ELF-1 (cell line): ENCODE measurements around the gene PTPRM.

ENCODE experiments used
- DNase-seq: peaks from one replicate; pipeline ENCODE4 v3.0.0-alpha.2; 2016; ENCODE audit warnings: low read depth, low spot score

Gene PTPRM

DNA sequence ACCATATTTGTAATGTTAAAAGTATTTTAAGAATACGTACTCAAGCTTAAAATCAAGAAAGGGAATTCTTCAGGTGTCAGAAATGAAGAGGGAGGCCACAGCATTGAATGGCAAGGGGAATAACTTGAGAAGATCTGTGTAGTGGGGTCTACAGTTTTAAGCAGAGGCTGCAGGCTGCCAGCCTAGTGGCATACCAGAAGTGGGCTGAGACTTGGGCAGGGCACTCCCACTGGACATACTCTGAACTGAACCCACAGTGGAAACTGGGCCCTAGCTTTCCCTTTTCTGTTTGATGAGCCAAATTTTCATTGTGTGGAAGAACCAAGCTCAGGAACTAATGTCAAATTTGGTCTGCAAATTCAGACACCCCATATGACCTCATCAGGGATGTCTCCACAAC is 238.8 kb downstream of the PTPRM start:
- DNase-seq = no peak

DNA sequence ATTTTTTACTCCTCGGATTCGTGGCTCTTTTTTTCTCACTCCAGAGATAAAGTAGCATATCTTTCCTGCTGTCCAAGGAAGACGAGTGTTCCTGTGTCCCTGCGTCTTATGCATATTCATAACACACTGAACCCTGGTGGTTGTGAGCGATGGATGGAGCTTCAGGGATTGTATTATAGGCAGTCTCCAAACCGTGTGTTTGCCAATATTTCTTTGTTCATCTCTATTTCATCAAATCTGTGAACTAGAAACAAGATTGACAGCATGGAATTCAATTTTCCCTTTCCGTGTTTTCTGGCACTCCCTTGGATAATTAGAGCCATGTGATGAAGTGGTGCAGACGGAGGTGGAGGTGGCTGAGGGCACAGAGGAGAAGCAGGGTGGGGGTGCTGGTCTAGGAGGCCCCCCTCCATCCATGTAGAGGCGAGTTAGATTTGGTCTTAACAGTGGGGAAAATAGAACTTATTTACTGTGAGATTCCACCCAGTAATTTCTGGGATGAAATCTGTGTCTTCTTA is 240.9 kb downstream of the PTPRM start:
- no peak for DNase-seq

DNA sequence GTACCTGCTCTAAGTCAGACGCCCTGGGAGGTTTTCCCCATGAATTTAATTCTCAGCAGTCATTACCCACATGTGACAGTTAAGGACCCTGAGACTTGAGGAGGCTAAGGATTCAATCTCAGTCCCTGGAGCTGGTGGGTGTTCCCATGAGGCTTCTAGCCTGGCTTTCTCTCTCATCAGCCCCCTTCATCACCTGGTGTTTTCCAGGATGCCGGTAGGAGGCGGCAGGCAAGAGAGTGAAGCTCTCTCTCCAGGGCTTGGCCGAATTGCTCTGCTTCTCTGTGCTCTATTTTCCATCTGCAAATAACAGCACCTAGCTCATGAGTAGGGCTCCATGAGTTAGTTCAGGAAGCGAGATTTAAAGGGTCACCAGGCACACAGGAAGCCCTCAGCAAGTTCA is 241.9 kb downstream of the PTPRM start:
- no peak for DNase-seq

DNA sequence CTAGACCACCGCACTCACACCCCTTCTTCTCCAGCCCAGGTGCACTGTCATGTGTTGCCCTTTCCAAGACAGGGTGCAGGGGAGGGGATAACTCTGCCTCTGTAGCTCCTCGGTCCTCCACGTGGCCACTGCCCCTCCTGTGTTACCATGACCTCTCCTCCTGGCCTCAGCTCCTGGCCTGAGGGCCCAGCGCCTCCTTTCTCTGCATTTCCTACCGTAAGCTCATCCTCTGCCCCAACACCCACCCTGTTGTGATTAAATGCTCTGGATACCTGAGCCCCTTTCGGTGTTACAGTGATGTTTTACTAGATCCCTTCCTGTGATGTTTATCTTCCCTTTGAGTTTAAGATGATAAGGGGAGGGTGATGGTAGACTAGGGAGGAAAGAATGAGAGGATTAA is 242.3 kb downstream of the PTPRM start:
- peak; percentile 18 for DNase-seq

DNA sequence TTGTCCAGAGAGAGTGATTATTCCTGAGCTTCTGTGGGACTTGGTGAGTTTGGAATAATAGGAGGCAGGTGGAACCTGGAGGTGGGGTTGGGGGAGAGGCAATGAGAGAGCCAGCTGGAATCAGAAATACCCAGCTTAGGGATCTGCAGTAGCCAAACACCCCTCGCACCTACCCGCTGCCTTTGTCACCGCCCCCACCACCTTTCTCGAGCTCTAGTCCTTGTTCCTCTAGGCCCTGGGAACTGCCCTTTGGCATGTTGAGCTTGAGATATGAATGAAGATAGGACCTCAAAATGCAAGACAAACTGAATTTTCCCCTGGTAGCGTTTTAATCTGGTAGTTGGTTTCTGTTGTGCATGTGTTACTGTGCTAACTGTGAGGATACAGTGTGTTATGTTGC is 242.9 kb downstream of the PTPRM start:
- no peak for DNase-seq

DNA sequence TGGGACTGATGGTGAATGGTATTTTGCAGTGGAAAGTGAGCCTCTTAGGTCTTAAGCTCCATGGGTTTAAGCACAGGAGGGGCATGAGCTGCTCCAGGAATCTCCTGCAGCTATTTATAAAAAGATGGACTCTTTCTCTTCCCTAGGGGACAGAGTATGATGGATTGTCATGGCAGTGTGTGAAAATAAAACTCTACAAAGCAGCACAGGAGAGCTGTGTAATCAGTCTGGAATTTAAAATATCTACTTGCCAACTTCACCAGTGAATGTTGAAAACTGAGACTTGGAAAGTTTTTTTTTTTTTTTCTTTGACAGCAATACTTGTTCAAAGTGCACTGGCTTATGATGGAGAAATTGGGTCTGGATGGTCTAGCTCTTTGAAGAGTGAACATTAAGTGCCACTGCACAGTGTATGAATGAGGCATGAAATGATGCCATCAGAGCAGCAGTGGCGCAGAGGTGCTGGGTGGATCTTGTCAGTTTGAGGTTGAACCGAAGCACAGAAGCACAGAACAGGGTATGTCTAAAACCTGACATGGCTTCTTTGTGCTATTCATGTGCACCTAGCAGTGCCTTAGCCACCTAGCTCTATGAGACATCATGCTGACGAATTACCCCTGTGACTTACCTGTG is 245.4 kb downstream of the PTPRM start:
- no peak for DNase-seq

DNA sequence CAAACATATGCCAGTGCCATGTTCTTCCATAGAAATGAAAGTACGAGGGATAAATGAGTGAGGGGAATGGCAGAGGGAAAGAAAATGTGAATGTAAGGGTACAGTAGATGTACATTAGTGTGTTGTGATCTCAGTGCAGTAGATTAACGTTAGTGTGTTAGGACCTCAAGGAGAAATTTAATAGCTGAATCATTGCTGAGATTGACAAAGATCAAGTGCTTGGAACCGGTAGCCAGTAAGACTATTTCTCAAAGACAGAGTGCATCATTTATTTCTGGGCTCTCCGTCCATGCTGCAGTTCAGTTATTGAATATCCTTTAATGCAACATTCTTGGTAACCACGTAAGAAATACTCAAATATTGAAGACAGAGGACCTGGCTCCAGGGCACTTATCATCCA is 246.0 kb downstream of the PTPRM start:
- DNase-seq = no peak

DNA sequence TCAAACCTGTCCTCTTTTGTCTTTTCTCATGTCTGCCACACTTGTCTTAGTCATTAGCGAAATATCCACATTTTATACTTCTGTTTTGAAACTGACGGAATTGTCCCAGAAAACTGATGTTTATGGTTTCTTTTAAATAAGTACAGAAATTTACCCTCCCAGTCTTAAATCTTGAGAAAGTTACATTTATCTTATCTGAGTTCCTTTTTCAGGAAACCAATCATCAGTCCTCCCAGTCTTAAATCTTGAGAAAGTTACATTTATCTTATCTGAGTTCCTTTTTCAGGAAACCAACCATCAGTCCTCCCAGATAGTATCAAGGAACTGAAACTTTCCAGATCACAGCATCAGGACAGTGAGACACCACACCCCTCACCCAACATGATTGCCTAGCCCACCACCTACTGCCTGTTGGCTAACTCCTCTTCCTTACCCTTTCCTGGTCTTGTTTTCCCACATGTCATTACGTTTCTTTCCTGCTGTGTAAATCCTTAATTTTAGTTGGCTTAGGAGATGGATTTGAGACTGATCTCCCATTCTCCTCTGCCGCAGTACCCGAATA is 247.7 kb downstream of the PTPRM start:
- no peak for DNase-seq

DNA sequence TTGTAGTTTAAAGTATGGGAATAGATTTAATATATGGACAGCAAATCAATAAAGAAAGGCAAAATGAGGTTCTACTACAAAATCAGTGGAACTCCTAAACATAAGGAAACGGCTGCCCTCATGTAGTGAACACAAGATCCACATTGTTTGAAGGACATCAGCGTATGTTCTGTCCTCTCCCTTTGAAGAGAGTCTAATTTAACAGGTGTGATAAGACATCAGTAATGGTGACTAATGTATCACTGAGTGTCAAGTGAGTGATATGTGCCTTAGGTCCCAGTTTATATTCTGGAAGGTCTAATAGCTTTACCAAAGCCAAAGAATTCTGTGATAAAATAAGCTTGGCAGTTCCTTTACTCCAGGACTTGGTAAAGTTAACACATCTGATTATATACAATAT is 248.7 kb downstream of the PTPRM start:
- DNase-seq = no peak

DNA sequence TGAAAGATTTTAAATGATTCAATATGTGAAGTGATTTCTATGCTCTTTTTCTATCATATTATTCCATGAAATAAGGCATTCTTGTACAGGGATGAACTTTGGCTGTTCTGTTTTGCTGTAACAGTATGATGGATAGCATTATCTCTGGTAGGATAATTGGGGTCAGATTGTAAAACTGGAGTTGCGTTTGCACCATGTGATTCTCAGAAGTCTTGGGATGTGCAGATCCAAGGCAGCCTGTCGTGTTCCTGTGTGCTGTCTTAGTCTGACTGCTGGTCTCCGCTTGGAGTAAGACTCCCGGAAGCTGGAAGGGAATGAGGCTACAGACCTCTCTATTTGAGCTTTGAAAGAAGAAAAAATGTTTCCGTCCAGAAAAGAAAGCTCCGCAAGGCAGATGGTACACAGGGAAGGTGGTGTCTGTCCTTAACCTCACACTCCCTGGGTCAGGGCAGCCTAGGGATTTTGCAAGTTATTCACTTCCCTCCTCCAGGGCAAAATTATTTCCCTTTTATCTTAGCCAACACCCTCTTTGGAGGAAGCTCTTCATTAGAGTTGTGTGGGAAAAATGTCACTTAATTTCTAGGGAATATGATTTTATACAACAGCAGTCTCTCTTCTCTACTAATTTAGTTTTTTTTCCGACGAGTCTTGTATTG is 250.6 kb downstream of the PTPRM start:
- DNase-seq = no peak

DNA sequence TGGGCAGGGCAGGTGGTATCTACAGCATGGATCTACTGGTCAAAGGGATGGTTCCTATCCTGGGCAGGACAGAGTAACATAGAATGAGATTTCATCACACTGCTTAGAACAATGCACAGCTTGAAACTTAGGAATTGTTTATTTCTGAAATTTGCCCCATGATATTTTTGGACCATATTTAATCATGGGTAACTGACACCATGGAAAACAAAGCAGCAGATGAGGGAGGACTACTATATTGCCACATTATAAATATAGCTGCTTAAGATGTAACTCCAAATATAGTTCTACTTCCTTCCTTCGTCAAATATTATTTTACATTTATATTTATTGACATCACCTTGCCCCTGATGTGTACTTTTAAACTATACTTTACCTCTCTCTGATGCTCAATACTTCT is 254.7 kb downstream of the PTPRM start:
- DNase-seq = no peak

DNA sequence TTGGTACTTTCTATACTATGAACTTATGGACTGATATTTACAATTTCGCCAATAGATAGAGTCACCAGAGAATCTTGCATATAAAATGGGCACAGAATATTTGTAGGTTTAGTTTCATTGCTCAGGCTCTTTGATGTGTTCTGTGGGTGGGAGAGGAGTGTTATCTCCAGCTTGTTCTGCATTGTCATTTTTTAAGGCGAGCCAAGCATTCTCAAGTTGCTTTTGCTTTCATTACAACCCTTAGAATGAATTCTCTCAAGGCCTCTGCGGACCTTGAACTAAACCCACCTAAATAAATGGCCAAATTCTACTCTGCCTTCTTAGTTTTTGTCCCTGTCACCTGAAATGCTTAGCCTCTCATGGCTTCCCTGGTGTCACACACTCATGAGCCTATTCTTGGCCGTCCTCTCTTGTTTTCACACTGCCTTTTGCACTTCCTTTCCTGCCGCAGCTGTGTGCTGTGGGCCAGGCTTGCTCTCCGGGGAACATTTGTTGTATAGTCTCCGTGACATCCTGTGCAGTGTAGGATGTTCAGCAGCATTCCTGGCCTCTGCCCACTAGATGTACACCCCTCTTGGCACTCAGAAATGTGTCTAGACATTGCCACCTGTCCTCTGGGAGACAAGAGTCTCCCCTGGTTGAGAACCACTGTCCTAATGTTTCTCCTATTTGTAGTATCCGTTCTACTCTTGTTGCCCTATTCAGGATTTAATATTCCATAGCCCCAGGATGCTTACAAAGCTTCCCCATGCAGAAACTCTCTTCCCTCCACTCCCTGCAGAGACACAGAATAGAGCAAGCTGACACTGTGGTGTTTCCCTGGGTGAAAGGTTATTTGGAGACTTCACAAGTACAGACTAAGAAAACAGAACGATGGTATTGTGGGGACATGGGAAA is 255.6 kb downstream of the PTPRM start:
- DNase-seq = no peak

DNA sequence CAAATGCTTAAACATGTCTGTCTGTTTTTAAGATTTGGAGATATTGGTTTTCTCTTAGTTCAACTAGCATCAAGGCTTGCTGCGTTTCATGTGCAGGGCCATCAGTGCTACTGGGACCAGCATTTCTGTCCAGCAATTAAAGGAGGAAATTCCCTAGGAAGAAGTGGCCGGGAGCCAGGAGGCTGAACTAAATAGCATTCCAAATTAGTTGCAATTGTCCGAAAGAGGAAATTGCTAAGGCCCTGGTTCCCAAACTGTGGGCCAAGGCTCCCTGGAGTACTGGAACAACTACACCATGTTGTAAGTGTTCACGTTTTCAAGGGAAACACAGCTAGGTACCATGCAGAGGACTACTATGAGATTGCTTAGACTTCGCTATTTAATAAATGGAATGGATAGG is 257.9 kb downstream of the PTPRM start:
- no peak for DNase-seq

DNA sequence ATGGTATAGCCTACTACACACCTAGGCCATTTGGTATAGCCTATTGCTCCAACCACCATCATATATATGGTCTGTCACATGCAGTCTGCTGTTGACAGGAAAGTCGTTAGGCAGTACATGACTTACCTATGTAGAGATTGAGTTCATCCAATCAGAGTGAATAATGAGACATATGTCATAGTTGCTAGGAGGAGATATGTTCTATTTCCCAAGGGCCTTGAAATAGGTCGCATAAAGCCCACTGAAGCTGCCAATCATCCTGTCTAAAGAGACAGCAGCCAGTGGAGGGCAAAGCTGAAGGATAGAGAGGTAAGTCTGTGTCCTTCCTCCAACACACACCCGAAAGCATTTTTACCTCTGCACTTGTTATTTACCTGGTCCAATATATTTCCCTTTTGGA is 263.4 kb downstream of the PTPRM start:
- DNase-seq = no peak

DNA sequence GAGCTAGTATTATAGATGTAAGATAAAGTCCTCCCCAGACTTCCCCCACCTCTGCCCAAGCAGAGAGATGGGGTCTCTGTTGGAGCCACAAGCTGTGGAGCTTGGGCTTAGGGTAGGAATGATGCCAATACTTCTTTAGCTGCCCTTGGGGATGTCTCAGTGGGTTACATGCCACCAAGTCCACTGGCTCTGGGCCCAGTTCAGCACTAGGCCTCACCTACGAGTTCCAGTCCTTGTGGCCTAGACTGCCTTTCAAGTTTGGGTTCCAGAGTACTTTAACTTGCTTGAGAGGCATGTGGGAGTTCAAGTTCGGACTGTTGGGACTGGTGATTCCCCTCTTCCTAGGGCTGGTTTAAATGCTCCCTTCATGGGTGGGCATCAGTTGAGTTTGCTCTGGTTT is 272.4 kb downstream of the PTPRM start:
- no peak for DNase-seq

DNA sequence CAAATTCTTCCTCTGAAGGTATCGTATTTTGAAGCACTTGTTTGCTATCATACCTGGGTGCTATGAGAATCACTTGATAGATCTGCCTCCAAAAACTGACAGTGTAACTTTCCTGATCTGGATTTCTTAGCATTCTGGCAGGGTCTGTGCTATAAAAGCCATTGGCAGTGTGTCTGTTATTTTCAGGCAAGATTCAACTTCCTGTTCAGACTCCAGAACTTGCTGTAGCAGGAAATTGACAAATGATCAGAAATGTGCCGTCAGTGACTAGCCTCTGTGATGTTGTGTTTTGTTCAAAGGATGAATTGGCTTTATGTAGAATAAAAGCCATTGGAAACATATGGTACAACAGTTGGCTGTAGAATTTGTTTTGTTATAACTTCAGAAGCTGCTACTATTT is 273.3 kb downstream of the PTPRM start:
- no peak for DNase-seq

DNA sequence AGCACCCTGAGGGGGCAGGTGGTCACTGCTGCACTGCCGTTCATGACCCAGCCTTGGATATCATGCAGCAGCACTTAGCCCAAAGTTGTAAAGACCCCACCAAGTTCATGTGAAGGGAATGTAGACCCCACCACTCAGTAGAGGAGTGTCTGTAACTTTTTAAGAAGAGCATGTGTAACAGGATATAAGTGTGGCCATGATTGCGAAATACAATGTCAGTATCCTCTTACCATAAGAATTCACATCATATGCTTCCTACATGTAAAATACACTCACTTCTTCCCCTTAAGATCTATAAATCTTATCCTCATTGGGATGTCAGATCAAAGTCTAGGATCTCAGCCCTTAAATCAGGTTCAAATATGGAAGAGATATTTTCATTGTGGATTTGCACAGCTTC is 276.9 kb downstream of the PTPRM start:
- DNase-seq = no peak

DNA sequence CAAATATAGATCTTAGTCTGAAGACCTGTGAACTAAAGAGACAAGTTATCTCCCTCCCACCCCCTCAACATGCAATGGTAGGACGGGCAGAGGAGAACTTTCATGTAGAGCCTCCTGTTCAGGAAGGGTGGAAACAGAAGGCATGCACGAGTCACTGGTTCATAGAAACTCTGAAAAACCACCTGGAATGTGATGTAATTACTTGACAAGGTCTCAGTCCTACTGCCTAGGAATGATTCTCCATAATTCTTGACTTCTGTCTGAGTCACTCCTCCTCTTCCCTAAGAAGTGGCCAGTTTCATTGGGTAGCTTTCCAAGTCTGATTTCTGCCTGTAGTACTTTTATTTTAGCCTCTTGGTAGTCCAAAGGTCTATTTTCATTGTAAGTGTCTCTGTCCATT is 277.3 kb downstream of the PTPRM start:
- no peak for DNase-seq

DNA sequence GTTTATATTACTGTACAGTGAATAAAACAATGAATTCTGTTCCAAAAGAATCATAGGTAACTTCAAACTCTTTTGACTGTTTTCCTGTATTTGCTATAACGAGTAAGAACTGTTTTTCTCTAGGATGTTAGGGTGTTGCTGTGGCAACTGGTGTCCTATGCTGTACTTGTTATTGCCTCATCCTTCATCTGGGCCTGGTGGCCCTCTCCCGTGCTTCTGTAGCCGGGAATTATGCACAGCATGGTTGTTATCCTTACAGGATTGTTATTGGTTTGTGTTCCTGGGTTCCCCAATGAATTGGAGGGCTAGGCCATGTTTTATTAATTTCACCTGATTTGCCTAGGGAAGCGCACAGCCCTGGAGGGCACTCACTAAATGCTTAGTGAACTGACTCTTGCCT is 279.2 kb downstream of the PTPRM start:
- DNase-seq = no peak

DNA sequence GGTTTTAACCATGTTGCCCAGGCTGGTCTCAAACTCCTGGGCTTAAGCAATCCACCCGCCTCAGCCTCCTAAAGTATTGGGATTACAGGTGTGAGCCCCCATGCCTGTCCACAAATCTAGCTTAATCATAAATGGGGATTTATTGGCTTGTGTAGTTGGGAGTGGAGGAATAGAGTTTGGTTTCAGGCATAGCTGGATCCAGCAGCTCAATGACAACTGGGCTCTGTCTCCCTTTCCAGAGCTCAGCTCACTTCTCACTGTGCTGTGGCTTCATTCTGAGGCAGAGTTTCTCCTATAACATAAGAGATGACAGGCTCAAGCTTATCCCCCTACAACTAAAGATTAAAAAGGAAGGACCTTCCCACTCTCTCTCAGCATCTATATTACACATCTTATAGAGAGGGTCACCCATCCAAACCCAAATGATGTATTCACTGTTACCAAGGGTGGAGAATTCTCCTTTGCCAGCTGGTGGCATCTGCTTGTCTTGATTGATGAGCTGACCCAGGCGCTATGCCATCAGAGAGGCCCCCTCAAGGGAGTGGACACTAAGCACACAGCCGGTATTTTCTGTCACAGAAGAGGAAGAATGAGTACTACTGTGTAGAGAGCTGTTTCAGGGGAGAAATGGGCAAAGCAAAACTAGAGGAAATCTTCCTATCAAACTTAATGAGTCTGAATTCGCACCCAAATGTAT is 280.4 kb downstream of the PTPRM start:
- DNase-seq = no peak

DNA sequence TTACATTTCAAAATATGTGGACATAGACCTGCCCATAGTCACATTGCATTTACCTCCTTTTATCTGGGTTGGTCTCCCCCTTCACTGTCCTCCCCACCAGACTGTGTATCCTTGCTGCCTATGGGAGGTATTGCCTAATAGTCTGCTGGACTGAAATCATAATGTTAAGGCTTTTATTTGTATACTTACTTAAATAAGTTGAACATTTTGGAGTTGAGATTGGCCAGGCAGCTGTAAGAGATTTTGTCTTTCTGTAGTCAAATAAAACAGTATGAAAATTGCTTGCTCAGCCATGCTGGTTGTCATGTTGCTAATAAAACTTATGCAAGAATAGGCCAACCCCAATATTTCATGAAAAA is 280.9 kb downstream of the PTPRM start:
- no peak for DNase-seq

DNA sequence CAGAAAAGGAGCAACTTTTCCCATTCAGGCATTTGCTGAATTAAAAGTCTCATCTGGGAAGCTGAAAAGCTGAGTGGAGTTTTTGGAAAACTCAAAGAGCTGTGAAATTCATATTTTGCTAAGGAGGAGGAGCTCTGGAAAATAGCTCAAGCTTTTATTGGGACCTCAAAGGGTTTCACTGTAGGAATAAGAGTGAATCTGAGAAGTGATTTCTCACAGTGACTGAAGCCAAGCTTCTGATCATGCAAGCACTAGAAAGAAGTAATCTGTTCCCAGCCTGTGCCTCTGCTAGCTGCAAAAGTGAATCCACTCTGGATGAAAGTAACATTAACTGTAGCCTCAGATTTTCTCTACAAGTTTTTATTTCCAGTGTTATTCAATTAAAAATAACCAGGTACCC is 283.3 kb downstream of the PTPRM start:
- DNase-seq = no peak
